ENCODE data around the gene KAZN. TPM values are rescaled to one million over a fixed set of nuclear protein-coding genes. Genes with fewer than 3 reads are reported as not detected.

KAZN gene
- total and polyA plus RNA-seq, 2 of the 8 experiments (the other 6 are each of a cell fraction or from before 2014, with no cell fraction given) = 3.7 to 11.8 TPM

DNA sequence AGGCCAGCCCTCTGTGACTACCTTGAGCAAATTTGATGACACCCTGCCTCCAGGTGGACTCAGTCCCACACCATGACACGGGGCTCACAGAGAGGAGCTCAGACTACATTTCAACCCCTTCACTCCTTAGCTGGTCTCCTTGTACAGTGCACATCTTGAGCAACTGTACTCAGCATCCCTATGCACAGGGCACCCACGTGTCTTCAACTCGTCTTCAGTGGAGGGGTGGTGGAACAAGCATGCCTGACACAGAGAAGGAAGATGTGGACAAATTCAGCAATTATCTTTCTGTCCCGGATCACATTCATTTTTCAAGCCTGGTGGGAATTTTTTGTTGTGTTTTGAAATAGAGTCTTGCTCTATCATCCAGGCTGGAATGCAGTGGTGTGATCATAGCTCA lies 213.7 kb downstream of the KAZN start:
- no peak overlapping the region for H2BK120ac ChIP-seq (replicated peaks; ENCODE audit: low read depth, low read length)
- no peak overlapping the region for H4K91ac ChIP-seq (replicated peaks; ENCODE audit: insufficient read length, low read length)
- H4K20me1 ChIP-seq (replicated peaks in 1 of 2; ENCODE audit: control insufficient read depth in 1 of 2, insufficient read depth in 2 of 2, low read length in 2 of 2) = no peaks in the 10 kb centered on the region
- no peak overlapping the region for H4K8ac ChIP-seq (ENCODE audit: extremely low read depth, insufficient read depth, low read length)
- H3K4me3 ChIP-seq (ENCODE audit: extremely low read depth in 1 of 4, insufficient read depth in 2 of 4, low read depth in 3 of 4, low read length in 4 of 4) = no peak overlapping the region
- H3K27me3 ChIP-seq (replicated peaks in 1 of 4; ENCODE audit: control insufficient read depth in 3 of 4, extremely low read depth in 1 of 4, insufficient read depth in 3 of 4, low read length in 3 of 4) = no peaks in the 10 kb centered on the region; a peak in 1 of 7 replicates
- H3K9ac ChIP-seq (replicated peaks in 1 of 4; ENCODE audit: extremely low read depth in 1 of 4, low read depth in 3 of 4, low read length in 3 of 4) = no peak overlapping the region
- no peak overlapping the region for H2BK12ac ChIP-seq (ENCODE audit: low read depth, low read length)
- H2BK15ac ChIP-seq (ENCODE audit: low read length) = no peak overlapping the region
- H3K4ac ChIP-seq (replicated peaks; ENCODE audit: insufficient read length, low read depth, low read length) = no peak overlapping the region
- no peak for DNase-seq (ENCODE audit: low read depth in 1 of 2, low spot score in 2 of 2)
- no peak overlapping the region for H3K18ac ChIP-seq (ENCODE audit: extremely low read depth, low read length)
- peaks cover 7% of the 10 kb centered on the region in 2 experiments; a peak in 3 of 4 replicates for H3K9me3 ChIP-seq (ENCODE audit: insufficient read depth in 2 of 2, low read depth in 1 of 2, low read length in 1 of 2)
- no peak overlapping the region for H2AFZ ChIP-seq (ENCODE audit: low read length)
- H3K79me1 ChIP-seq (ENCODE audit: low read depth, low read length) = no peaks in the 10 kb centered on the region; the same call in 1 of the 2 replicates
- no peak overlapping the region for H3K4me2 ChIP-seq (ENCODE audit: insufficient read depth in 1 of 2, low read depth in 2 of 2, low read length in 2 of 2)
- no peaks in the 10 kb centered on the region for H3K23me2 ChIP-seq (ENCODE audit: low read depth, low read length)
- H3K4me1 ChIP-seq (replicated peaks in 1 of 4; ENCODE audit: control insufficient read depth in 3 of 4, insufficient read depth in 4 of 4, low read length in 3 of 4) = peaks cover 0 to 3% (median 0%) of the 10 kb centered on the region in 4 experiments; a peak in 1 of 7 replicates
- no peak overlapping the region for H2BK20ac ChIP-seq (ENCODE audit: low read length)
- ChIA-PET POLR2A (ENCODE audit: partially characterized antibody) (no interaction called here), CTCF (ENCODE audit: partially characterized antibody) (interaction anchor here (1.1 to 3.4 kb wide), 8 partner anchors 8 to 235 kb away, joined by 3 to 12 read pairs (median 6); no protein-coding TSS in a partner anchor)
- no peak for FAIRE-seq
- no peak overlapping the region for H3K56ac ChIP-seq (replicated peaks; ENCODE audit: insufficient read length, low read depth, low read length)
- H3K14ac ChIP-seq (ENCODE audit: insufficient read length) = no peak overlapping the region
- 88% methylated on average over 4 of the region's 4 CpGs; no CpG with 5 or more reads in 1 of the 2 experiments for WGBS, 2 experiments (ENCODE audit: extremely low coverage in 1 of 2, insufficient coverage in 1 of 2, insufficient read length in 1 of 2, insufficient replicate concordance in 2 of 2, low coverage in 1 of 2, low lambda C conversion rate in 2 of 2, missing lambda C conversion rate in 1 of 2)
- no peak overlapping the region for H2BK5ac ChIP-seq (ENCODE audit: low read depth, low read length)
- no peaks in the 10 kb centered on the region for H3K79me2 ChIP-seq (ENCODE audit: control insufficient read depth in 1 of 2, insufficient read depth in 2 of 2, low read length in 2 of 2)
- H3K23ac ChIP-seq (ENCODE audit: insufficient read length) = no peak overlapping the region
- no peak overlapping the region for H4K5ac ChIP-seq (ENCODE audit: insufficient read length, low read depth, low read length)
- no peaks in the 10 kb centered on the region for H3K36me3 ChIP-seq (ENCODE audit: control insufficient read depth in 2 of 4, insufficient read depth in 4 of 4, low read length in 3 of 4)
- no peak overlapping the region for H3K27ac ChIP-seq (ENCODE audit: low read depth, low read length)
- H2AK5ac ChIP-seq (ENCODE audit: low read depth, low read length) = no peak overlapping the region
- TF ChIP-seq SAP30 (IDR thresholded peaks at IDR 0.05; ENCODE audit: insufficient read depth, insufficient replicate concordance, low read length) = no peak
- TF ChIP-seq SP1 (IDR thresholded peaks at IDR 0.05; ENCODE audit: low read depth, low read length) = no peak
- no peak for TF ChIP-seq EZH2 (IDR thresholded peaks at IDR 0.05; ENCODE audit: low read depth, low read length, severe bottlenecking)
- no peak for TF ChIP-seq CTBP2 (IDR thresholded peaks at IDR 0.05; ENCODE audit: borderline replicate concordance, insufficient read depth, insufficient read length, low read length)
- TF ChIP-seq SIX5 (IDR thresholded peaks at IDR 0.05; ENCODE audit: low read depth, low read length) = no peak
- no peak for TF ChIP-seq HDAC6 (IDR thresholded peaks at IDR 0.05; ENCODE audit: low read depth, low read length)
- no peak for TF ChIP-seq CBX5 (IDR thresholded peaks at IDR 0.05; ENCODE audit: low read depth, low read length)
- TF ChIP-seq NANOG (IDR thresholded peaks at IDR 0.05; ENCODE audit: insufficient read depth, low read depth, low read length, poor library complexity, severe bottlenecking) = no peak
- TF ChIP-seq KDM1A (IDR thresholded peaks at IDR 0.05; ENCODE audit: borderline replicate concordance, low read length) = no peak
- TF ChIP-seq TAF1 (IDR thresholded peaks at IDR 0.05; ENCODE audit: low read depth, low read length) = no peak
- TF ChIP-seq POLR2A (IDR thresholded peaks at IDR 0.05; ENCODE audit: control extremely low read depth in 1 of 2, low read depth in 2 of 2, low read length in 2 of 2) = no peak
- no peak for TF ChIP-seq NRF1 (IDR thresholded peaks at IDR 0.05; ENCODE audit: low read depth, low read length)
